Gastrocnemius medialis (tissue), 4 donors: ENCODE results near the gene PRDM5. TPM values are rescaled to one million over a fixed set of nuclear protein-coding genes. Genes with fewer than 3 reads are reported as not detected.

Source experiments
- ATAC-seq, 2 donors: fragments of 150-250 bp; one replicate each; pipeline ENCODE4 v1.9.1; 2016
- DNase-seq, 2 donors: peaks; one replicate each; pipeline ENCODE4 v3.0.0-alpha.2; 2019
- H3K27ac ChIP-seq, 4 donors: fragments of 200-600 bp; sonication (generic); 1 replicate in 1 of 4; 2 replicates in 3 of 4; pipeline ENCODE4 v1.5.1; 2016 to 2018; ENCODE audit warnings: mild to moderate bottlenecking in 2 of 4, moderate library complexity in 1 of 4
- H3K27me3 ChIP-seq, 3 donors: fragments of 200-600 bp; sonication (generic) in 2 of 3; 1 replicate in 1 of 3; 2 replicates in 2 of 3; pipeline versions ENCODE4 v1.5.1 to v1.6.0; 2016 to 2019; ENCODE audit warnings: mild to moderate bottlenecking in 1 of 3, moderate library complexity in 1 of 3
- H3K36me3 ChIP-seq, 2 donors: fragments of 200-600 bp; sonication (generic) in 1 of 2; one replicate each; pipeline ENCODE4 v1.5.1; 2017 to 2018
- H3K4me1 ChIP-seq, 2 donors: fragments of 200-600 bp; sonication (generic) in 1 of 2; one replicate each; pipeline ENCODE4 v1.5.1; 2016 to 2017; ENCODE audit warnings: mild to moderate bottlenecking in 2 of 2
- H3K4me3 ChIP-seq, 4 donors: fragments of 200-600 bp; sonication (generic) in 3 of 4; 1 replicate in 1 of 4; 2 replicates in 3 of 4; pipeline ENCODE4 v1.5.1; 2016 to 2019; ENCODE audit warnings: mild to moderate bottlenecking in 2 of 4
- H3K9me3 ChIP-seq, 3 donors: fragments of 200-600 bp; sonication (generic) in 2 of 3; 1 replicate in 1 of 3; 2 replicates in 2 of 3; pipeline ENCODE4 v1.5.1; 2016 to 2019
- POLR2A ChIP-seq, 2 donors: fragments of 450-650 bp; IDR thresholded peaks; one replicate each; pipeline ENCODE4 v1.6.1; 2017; ENCODE audit warnings: antibody characterized with exemption in 2 of 2, mild to moderate bottlenecking in 2 of 2, moderate library complexity in 2 of 2
- in situ Hi-C, 4 donors: fragments of 200-750 bp; cut with MboI; loops; one replicate each; pipeline versions ENCODE4 v1.15.0 to v1.8.0; 2017; ENCODE audit warnings: low sequenced_read_pairs in 4 of 4
- intact Hi-C: fragments of 100-400 bp; cut with DNase I; formaldehyde crosslinking; loops from one replicate; pipeline ENCODE4 v1.15.1; 2023; ENCODE audit warnings: low total_unique reads
- total RNA-seq, 4 donors: library from RNA; depleted of rRNA; stranded (reverse); fragments of >200 nt; gene quantifications; one replicate each; pipeline versions ENCODE4 v1.1.0 to v1.2.3, GENCODE V29; 2016
- TF ChIP-seq, protein P1 (sequence below), 5 experiments: fragments of 450-650 bp in 3 of 5; fragments of 200-600 bp in 2 of 5; sonication (generic) in 2 of 5; IDR thresholded peaks in 4 of 5; conservative IDR thresholded peaks in 1 of 5; 1 replicate in 4 of 5; 2 replicates in 1 of 5; pipeline ENCODE4 v1.5.1; 2016 to 2019; ENCODE audit warnings: antibody characterized with exemption in 5 of 5, mild to moderate bottlenecking in 3 of 5, moderate library complexity in 3 of 5

Gene PRDM5
- total RNA-seq, 4 donors from 2014 or later = 1.3 to 2.3 (median 1.6) TPM

- no peaks in the 10 kb centered on the region for H3K27me3 ChIP-seq
- intact Hi-C loops (no loop called here), in situ Hi-C loops (no loop called here)
- H3K9me3 ChIP-seq = no peaks in the 10 kb centered on the region
- H3K4me3 ChIP-seq = no peak overlapping the region
- no peaks in the 10 kb centered on the region for H3K36me3 ChIP-seq
- no peaks in the 10 kb centered on the region for H3K4me1 ChIP-seq
- no peak for TF ChIP-seq POLR2A (IDR thresholded peaks at IDR 0.05)
- TF ChIP-seq, protein P1, sequence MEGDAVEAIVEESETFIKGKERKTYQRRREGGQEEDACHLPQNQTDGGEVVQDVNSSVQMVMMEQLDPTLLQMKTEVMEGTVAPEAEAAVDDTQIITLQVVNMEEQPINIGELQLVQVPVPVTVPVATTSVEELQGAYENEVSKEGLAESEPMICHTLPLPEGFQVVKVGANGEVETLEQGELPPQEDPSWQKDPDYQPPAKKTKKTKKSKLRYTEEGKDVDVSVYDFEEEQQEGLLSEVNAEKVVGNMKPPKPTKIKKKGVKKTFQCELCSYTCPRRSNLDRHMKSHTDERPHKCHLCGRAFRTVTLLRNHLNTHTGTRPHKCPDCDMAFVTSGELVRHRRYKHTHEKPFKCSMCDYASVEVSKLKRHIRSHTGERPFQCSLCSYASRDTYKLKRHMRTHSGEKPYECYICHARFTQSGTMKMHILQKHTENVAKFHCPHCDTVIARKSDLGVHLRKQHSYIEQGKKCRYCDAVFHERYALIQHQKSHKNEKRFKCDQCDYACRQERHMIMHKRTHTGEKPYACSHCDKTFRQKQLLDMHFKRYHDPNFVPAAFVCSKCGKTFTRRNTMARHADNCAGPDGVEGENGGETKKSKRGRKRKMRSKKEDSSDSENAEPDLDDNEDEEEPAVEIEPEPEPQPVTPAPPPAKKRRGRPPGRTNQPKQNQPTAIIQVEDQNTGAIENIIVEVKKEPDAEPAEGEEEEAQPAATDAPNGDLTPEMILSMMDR (IDR thresholded peaks at IDR 0.05 in 4 of 5, conservative IDR thresholded peaks at IDR 0.05 in 1 of 5) = no peak
- H3K27ac ChIP-seq = no peak overlapping the region
- ATAC-seq (no peak), DNase-seq (no peak)
These were observed 239.5 kb downstream of the PRDM5 start for GRCh38 chr4:120682981-120683380.

GRCh38 chr4:120680647-120681228, 241.8 kb downstream of the PRDM5 start:
- in situ Hi-C loops (no loop called here), intact Hi-C loops (no loop called here)
- no peak for ATAC-seq
- H3K27ac ChIP-seq = no peak overlapping the region
- H3K4me3 ChIP-seq = no peak overlapping the region
- DNase-seq = no peak
- H3K4me1 ChIP-seq = no peaks in the 10 kb centered on the region
- TF ChIP-seq POLR2A (IDR thresholded peaks at IDR 0.05) = no peak
- TF ChIP-seq, protein P1 (IDR thresholded peaks at IDR 0.05 in 4 of 5, conservative IDR thresholded peaks at IDR 0.05 in 1 of 5) = no peak
- no peaks in the 10 kb centered on the region for H3K9me3 ChIP-seq
- H3K27me3 ChIP-seq = no peaks in the 10 kb centered on the region
- H3K36me3 ChIP-seq = no peaks in the 10 kb centered on the region

GRCh38 chr4:120673696-120674095, 248.8 kb downstream of the PRDM5 start:
- no peaks in the 10 kb centered on the region for H3K4me1 ChIP-seq
- DNase-seq = no peak
- H3K4me3 ChIP-seq = no peak overlapping the region
- no peaks in the 10 kb centered on the region for H3K36me3 ChIP-seq
- intact Hi-C loops (no loop called here), in situ Hi-C loops (no loop called here)
- H3K9me3 ChIP-seq = no peaks in the 10 kb centered on the region
- no peak overlapping the region for H3K27ac ChIP-seq
- no peaks in the 10 kb centered on the region for H3K27me3 ChIP-seq
- ATAC-seq = no peak
- no peak for TF ChIP-seq POLR2A (IDR thresholded peaks at IDR 0.05)
- TF ChIP-seq, protein P1 (IDR thresholded peaks at IDR 0.05 in 4 of 5, conservative IDR thresholded peaks at IDR 0.05 in 1 of 5) = no peak

GRCh38 chr4:120672558-120673147, 249.9 kb downstream of the PRDM5 start:
- ATAC-seq = no peak
- intact Hi-C loops = no loop called here
- no peak for TF ChIP-seq POLR2A (IDR thresholded peaks at IDR 0.05)
- TF ChIP-seq, protein P1 (IDR thresholded peaks at IDR 0.05 in 4 of 5, conservative IDR thresholded peaks at IDR 0.05 in 1 of 5) = no peak
- H3K36me3 ChIP-seq = no peaks in the 10 kb centered on the region
- no peak overlapping the region for H3K27ac ChIP-seq
- no peaks in the 10 kb centered on the region for H3K27me3 ChIP-seq
- in situ Hi-C loops = no loop called here
- no peak for DNase-seq
- no peak overlapping the region for H3K4me3 ChIP-seq
- no peaks in the 10 kb centered on the region for H3K4me1 ChIP-seq
- no peaks in the 10 kb centered on the region for H3K9me3 ChIP-seq
